GM20431 (cell line): ENCODE measurements around the gene OPRPN.

Experiments used
- in situ Hi-C: fragments of 300-500 bp; cut with MseI, MboI; formaldehyde crosslinking; loops from one replicate; pipeline ENCODE4 v1.15.0; 2020; ENCODE audit warnings: low sequenced_read_pairs; ENCODE audit not compliant: unreplicated experiment

Gene OPRPN, protein sequence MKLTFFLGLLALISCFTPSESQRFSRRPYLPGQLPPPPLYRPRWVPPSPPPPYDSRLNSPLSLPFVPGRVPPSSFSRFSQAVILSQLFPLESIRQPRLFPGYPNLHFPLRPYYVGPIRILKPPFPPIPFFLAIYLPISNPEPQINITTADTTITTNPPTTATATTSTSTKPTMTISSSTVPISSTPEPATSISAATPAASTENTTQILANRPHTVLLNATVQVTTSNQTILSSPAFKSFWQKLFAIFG

DNA sequence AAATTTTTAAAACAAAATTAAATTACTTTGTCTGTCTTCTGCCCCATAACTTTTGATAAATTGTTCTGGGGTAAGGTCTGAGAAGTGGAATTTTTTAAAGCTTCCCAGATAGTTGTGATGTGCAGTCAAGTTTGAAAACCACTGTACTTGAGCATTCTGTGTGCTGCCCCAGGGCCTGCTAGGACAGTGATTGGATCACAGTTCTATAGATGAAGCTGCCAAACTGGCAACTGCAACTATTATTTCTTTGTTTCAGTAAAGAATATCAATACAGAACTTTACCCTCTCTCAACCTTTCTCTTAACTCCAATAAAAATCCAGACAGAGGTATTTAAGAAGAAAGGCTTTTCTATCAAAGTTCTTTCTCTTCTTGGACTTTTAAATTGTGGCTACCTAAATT lies at the start of gene OPRPN:
OPRPN (plus strand) TSS at position 361 of the 400 bp plus-strand sequence. CDS start 1,346 bp downstream, outside the sequence.
- in situ Hi-C loops, result no loop called here

DNA sequence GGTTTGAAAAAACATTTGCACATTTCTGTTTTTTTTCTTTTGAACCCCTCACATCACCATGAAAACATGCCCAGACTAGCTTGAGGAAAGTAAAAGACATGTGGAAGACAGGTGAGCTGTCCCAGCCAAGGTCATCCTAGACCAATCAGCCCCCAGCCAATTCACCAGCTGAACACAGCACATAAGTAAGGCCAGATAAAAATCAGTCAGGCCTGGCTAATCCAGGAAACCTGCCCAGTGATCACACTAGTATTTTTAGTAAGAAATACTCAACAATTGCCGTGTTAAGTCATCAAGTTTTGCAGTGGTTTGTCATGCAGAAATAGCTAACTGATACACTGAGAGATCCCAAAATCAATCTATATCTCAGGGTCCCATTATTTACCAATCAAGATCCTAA lies 41.6 kb upstream of the OPRPN start:
- in situ Hi-C loops, result no loop called here

DNA sequence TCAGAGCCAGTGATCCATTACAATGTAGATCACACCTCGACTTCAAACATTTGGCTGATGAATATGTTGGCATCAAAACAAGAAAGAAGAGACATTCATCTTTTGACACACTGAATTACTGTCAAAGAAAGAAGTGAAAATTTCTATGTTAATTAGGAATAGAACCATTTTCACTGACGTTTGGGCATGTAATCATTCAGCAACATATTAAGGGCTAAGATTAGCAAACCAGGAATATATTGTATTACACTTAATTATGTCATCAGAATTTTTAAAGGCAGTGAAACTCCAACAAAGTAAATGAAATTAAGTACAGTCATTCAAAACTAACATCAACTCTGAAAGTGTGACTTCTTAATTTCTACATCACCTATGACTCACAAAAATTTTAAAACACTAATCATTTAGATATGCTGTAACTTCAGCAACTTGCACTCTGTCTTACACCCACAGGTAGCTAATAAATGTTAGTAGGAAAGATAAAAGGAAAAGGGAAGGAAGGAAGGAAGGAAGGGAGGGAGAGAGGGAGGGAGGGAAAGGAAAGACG lies 38.6 kb upstream of the OPRPN start:
- in situ Hi-C loops, result no loop called here

DNA sequence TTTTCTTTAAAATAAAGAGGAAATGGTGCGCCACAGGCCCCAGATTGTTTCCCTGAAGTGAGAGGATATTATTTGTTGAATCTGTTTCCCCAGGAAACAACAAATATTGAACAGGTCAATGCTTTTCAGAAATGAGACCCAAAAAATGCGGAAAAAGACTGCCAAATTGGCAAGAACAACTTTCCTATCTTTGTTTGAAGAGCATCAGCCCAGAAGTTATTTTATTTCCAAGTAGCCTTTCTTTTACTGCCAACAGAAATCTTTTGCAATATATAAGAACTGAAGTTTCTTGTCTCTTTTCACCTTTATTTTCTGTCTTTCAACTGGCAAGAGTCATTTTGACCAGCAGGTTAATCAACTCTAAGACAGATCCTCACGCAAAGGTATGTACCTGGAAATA lies 37.3 kb upstream of the OPRPN start, which contains the start of gene SMR3A:
SMR3A (plus strand) TSS at position 301 of the 400 bp plus-strand sequence. CDS start 1,356 bp downstream, outside the sequence.
- in situ Hi-C loops, result no loop called here

DNA sequence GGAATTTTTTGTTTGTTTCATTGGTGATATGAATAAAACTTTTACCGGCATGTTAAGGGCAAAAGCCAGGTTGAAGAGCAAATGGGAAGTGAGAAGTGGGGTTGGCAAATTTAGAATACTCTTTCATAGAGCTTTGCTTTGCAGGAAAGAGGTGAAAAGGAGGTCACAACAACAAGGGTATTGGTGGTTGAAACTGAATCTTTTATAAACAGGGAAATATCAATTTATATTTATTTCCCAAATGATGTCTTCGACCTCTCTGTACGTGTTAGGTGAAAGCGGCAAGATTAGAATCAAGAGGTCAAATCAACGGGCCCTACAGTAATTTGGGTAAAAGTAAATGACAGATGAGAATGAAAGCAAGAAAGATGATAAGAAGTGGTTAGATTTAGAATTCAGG lies 33.7 kb upstream of the OPRPN start:
- in situ Hi-C loops, result no loop called here

DNA sequence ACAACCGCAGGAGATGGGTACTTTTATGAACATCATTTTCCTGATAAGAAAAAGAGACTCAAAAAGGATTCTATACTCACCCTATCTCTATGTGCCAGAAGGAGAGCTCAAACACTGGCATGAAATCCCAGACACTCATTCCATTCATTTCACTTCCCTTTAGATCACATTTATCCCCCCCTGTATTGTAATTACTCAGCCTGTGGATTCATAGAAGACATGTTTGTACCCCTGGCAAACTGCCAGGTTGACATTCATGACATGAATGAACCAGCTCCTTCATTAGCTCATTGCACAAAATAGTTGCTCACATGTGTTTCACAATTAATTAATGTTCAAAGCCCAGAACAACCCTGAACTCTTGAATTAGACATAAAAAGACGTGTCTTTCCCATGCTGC lies 32.3 kb upstream of the OPRPN start:
- in situ Hi-C loops, result no loop called here

DNA sequence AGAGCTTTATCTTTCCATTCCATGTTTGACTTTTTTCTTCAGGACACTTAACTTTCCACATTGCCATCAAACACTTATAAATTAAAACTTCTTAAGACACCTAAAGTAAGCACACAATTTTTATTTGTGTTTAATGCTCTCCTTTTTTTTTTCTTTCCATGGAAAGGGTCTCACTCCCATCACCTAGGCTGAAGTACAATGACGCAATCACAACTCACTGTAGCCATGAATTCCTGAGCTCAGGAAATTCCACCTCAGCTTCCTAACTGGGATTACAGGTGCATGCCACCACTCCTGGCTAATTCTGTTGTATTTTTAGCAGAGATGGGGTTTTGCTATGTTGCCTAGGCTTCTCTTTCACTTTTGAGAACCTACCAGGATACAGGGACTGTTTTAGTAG lies 29.9 kb upstream of the OPRPN start:
- in situ Hi-C loops, result no loop called here

DNA sequence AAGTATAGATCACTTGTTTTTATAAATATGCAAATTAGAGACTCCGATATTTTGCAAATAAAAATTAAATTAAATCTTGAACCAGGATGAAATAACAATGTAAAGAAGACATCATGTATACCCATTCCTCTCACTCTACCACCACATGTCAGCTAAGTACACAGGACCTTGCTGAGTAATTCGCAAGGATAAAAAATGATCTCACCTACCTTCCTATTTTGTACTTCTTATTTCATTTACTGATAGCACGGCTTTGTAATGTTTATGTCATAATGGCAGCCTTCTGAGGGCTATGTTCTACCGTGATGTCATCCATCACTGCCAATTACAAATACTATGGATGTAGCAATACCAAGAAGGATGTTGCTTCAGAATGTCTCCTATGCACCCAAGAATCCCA lies 25.8 kb upstream of the OPRPN start:
- in situ Hi-C loops, result no loop called here

DNA sequence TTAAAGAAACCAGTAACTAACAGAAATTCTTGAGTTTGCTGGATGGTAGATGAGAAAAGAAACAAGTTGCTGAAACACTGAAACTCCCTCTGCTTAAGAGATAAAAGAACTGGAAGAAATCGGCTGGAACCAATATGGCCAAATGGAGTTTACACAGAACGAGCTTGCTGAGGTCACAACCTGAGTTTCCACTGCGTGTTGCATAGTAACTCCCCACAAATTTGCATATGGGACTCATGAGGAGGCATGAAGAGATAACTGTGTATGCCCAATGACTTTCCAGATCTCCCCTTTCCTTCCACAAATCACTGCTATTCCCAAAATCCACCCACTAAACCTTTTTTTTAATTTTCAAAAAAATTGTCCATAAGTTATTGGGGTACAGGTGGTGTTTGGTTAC lies 25.0 kb upstream of the OPRPN start:
- in situ Hi-C loops, result no loop called here

DNA sequence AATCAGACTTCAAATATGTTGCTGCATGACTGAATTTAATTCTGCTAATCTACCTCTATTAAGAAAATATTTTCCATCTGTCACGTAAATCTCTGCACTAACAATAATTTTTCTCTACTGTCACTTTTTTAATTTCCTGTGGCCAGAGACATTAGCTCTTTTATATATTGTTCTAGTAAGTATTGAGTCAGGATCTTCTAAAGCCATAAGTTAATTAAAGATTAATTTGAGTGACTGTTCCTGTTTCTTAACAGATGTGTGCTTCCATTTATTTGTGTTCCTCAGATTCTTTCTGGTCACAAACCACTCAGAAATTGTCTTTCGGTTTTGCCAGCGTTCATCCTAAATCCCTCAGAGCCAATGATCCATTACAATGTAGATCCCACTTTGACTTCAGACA lies 17.2 kb upstream of the OPRPN start:
- in situ Hi-C loops, result no loop called here

DNA sequence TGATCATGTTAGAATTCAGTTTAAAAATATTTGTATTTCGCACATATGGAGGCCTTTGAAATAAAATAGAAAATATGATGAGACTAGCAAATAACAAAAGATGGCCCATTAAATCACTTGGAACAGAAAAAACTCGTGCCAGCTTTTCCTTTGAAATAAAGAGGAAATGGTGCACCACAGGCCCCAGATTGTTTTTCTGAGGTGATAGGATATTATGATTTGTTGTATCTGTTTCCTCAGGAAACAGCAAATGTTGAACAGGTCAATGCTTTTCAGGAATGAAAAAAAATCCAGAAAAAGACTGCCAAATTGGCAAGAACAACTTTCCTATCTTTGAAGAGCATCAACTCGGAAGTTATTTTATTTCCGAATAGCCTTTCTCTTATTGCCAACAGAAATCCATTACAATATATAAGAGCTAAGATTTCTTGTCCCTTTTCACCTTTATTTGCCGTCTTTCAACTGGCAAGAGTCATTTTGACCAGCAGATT lies 15.0 kb upstream of the OPRPN start, which contains the start of gene SMR3B:
SMR3B (plus strand) TSS at position 441 of the 491 bp plus-strand sequence. CDS start 1,380 bp downstream, outside the sequence.
- in situ Hi-C loops, result no loop called here

DNA sequence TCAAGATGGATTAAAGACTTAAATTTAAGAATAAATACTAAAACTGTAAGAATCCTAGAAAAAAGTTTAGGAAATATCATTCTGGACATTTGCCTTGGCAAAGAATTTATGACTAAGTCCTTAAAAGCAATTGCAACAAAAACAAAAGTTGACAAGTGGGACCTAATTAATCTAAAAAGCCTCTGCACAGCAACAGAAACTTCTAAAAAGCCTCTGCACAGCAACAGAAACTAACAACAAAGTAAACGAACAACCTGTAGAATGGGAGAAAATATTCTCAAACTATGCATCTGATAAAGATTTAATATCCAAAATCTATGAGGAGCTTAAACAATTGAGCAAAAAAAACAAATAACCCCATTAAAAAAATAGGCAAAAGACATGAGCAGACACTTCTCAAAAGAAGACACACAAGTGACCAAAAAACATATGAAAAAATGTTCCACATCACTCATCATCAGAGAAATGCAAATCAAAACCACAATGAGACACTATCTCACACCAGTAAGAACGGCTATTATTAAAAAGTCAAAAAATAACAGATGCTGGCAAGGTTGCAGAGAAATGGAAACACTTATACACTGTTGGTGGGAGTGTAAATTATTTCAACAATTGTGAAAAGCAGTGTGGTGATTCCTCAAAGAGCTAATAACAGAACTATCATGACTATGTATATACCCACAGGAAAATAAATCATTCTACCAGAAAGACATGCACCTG lies 5.5 kb upstream of the OPRPN start:
- in situ Hi-C loops, result no loop called here

DNA sequence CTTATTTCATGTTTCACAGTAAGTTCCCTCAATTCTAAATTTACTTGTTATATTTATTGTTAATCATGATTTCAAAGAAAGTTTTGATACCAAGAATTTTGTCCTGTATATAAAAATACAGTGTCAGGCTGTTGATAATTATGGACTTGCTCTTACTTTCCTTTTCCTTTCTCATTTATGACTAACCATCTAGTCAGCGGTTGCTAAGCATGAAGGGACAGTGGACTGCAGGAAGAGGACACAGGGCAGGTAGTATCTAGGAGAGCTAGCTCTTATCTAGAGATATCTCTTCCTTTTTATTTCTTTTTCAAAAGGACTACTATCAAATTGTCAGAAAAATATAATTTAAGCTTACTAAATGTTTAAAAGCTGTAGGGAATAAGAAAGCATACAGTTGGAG lies 1.6 kb downstream of the OPRPN start:
- in situ Hi-C loops, result no loop called here

DNA sequence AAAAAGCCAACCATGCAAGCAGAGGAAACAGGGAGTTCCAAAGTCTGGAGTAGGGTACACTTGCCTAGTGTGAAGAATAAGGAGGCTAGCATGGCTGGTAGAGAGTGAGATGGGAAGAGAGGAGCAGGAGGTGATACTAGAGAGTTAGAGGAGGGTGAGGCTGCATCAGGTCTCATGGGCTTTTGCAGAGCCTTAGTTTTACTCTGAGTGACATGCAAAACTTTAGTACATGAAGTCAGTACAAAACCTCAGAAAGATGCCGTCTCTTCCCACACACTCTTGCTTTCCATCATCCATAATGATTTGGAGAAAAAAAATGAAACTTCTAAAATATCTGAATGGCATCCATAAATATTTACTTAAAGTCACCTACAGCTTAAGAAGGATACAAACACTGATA lies 5.0 kb downstream of the OPRPN start:
- in situ Hi-C loops, result no loop called here

DNA sequence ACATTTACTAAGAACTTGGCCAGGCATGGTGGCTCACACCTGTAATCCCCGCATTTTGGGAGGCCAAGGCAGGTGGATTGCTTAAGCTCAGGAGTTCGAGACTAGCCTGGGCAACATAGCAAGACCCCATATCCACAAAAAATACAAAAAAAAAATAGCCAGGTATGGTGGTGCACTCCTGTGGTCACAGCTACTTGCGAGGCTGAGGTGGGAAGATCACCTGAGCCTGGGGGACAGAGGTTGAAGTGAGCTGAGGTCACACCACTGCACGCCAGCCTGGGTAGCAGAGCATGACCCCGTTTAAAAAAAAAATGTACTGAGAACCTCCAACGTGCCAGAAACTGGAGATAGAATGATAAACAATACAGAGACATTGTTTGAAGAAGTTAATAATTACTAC lies 8.0 kb downstream of the OPRPN start:
- in situ Hi-C loops, result no loop called here

DNA sequence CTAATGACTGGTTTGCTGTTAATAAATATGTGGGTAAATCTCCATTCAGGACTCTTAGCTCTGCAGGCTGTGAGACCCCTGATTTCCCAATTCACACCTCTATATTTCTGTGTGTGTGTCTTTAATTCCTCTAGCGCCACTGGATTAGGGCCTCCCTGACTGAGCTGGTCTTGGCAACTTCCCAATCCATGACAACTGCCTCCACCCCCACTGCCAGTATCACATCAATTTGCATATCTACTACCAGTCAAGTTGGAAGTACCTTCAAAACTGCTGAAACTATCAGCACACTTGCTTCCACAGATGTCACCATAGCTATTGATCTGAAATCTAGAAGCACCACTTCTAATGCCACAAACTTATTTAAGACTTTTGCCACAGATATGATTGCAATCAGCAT lies 27.6 kb downstream of the OPRPN start:
- in situ Hi-C loops, result no loop called here

DNA sequence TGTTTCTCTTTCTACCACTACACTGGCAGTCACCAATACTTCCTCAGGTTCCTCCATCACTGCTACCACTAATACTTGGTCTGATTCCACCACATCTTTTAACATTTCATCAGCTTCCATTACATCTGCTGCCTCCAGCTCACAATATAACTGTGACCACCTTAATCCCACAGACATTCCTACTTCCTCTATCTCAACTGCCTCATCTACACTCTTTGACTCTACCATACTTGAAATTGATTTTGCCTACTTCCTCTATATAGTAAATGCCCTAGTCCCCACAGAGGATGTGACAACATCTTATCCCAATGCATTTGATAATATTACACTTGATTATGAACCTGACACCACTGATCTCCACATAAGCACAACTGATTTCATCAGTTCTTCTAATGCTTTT lies 29.0 kb downstream of the OPRPN start:
- in situ Hi-C loops, result no loop called here

DNA sequence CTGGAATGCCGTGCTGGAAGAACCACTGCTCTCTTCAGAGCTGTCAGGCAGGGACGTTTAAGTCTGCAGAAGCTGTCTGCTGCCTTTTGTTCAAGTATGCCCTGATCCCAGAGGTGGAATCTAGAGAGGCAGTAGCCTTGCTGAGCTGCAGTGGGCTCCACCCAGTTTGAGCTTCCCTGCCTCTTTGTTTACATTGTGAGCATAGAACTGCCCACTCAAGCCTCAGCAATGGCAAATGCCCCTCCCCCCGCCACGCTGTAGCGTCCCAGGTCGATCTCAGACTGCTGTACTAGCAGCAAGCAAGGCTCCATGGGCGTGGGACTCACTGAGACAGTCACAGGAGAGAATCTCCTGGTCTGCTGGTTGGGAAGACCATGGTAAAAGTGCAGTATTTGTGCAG lies 39.5 kb downstream of the OPRPN start:
- in situ Hi-C loops, result no loop called here

DNA sequence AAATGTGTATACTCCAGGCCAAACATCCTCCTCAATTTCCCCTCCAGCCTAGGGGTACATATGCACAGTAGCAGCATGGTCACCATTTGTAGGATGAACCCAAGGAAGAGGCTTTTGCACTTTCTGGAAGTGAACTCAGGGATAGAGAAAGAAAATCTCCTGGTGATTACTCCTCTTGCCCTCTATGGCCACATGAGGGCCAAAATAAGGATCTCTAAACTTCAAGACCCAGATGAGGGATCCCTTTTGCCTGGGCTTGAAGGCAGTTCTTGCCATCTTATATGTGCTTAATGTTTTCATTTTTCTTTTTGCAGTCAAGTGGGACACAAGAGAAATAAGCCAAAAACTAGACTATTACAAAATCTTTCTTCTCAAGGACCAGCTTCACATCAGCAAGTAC lies 44.7 kb downstream of the OPRPN start:
- in situ Hi-C loops, result no loop called here

DNA sequence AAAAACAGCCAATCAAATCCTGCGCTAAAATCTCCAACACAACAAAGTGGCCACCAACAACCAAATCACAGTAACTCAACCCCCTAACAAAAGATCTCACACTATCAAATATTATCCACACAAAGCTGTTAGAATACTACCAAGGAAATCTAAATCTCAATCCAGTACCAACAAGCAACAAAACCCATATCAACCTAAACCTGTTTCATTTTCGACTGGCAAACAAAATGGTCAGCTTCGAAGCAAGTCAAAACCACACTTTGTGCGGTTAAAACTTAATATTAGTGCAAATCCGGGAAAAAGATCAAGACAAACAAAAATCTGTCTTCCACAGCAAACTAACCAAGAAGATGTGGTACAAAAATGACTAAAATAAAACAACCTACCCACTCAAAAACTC lies 45.6 kb downstream of the OPRPN start:
- in situ Hi-C loops, result no loop called here

DNA sequence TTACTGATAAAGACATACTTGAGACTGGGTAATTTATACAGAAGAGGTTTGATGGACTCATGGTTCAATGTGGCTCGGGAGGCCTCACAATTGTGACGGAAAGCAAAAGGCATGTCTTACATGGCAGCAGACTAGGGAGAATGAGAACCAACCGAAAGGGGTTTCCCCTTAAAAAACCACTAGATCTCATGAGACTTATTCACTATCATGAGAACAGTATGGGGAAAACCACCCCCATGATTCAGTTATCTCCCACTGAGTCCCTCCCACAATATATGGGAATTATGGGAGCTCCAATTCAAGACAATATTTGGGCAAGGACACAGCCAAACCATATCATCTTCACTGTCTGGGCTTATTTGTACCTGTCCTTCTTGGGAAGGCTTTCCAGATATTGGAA lies 51.5 kb downstream of the OPRPN start:
- in situ Hi-C loops, result no loop called here
